Measurements from ENCODE around the gene FBXW5.

Gene FBXW5

GRCh38 chr9:136930014-136930413, 14.5 kb downstream of the FBXW5 start:
- DNase-seq (ENCODE audit: low read depth) = no peak

DNA sequence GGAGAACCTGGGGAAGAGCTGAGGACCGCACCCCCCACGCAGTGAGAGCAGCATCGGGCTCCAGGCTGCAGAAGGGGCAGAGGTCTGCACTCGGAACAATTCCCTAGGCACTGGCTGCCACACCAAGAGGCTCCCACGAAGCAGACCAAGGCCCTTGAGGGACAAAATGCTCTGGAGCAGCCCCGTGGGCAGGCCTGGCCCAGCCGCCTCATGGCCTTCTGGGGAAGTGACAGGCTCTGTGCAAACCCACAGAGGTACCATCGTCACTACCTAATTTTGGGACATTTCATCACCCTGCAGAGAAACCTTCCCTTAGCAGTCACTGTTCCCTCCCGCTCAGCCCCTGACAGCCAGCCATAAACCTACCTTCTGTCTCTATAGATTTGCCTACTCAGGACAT, 15.9 kb downstream of the FBXW5 start:
- no peak for DNase-seq (ENCODE audit: low read depth)

GRCh38 chr9:136927343-136928271, 16.9 kb downstream of the FBXW5 start:
- no peak for DNase-seq (ENCODE audit: low read depth)

- DNase-seq (ENCODE audit: low read depth) = no peak
Measured at GRCh38 chr9:136926749-136927148, 17.8 kb downstream of the FBXW5 start.

DNA sequence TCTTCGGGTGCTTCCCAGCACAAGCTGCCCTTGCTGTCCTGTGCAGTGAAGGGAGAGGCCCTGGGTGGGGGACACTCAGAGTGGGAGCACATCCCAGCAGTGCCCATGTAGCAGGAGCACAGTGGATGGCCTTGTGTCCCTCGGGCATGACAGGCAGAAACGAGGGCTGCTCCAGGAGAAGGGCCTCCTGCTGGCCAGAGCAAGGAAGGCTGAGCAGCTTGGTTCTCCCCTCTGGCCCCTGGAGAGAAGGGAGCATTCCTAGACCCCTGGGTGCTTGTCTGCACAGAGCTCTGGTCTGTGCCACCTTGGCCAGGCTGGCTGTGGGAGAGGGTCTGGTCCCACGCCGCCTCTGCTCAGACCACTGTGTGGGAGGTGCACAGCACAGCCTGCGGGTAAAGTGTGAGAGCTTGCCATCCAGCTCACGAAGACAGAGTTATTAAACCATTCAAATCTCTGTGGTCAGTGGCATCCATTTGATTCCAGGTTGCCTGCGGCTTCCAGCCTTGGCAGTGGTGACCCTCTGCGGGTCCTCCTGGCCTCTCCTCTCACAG, 18.3 kb downstream of the FBXW5 start:
- DNase-seq (ENCODE audit: low read depth) = no peak

DNA sequence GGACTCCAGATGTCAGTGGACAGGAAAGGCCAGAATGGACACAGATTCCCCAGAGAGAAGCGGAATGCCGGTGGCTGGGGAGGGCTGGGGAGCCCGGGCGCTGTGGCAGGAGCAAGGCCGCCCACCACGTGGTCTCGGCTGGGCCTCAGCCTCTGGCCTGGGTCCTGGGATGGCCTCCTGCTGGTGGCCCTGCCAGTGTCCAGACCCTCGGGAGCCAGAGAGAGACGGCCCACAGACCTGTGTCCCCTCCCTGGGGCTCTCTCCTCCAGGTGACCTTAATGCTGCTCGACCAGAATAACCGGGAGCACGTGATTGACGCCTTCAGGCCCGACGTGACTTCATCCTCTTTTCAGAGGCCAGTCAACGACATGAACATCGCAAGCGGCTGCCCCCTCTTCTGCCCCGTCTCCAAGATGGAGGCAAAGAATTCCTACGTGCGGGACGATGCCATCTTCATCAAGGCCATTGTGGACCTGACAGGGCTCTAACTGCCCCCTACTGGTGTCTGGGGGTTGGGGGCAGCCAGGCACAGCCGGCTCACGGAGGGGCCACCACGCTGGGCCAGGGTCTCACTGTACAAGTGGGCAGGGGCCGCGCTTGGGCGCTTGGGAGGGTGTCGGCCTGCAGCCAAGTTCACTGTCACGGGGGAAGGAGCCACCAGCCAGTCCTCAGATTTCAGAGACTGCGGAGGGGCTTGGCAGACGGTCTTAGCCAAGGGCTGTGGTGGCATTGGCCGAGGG, 19.0 kb downstream of the FBXW5 start:
- no peak for DNase-seq (ENCODE audit: low read depth)

DNA sequence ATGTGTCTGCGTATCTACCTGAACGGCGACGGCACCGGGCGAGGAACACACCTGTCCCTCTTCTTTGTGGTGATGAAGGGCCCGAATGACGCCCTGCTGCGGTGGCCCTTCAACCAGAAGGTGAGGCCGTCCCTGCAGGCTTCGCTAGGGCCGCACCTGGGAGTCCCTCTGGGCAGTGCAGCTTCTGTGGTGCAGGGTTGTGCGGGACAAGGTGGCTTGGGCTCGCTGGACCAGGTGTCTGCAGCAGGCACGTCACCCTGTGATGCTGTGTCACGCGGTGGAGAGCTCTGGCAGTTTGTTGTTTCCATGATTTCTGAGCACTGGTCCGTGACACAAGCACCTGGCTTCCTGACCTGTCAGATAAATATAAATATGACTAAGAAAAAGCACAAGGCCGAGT, 20.7 kb downstream of the FBXW5 start:
- no peak for DNase-seq (ENCODE audit: low read depth)

DNA sequence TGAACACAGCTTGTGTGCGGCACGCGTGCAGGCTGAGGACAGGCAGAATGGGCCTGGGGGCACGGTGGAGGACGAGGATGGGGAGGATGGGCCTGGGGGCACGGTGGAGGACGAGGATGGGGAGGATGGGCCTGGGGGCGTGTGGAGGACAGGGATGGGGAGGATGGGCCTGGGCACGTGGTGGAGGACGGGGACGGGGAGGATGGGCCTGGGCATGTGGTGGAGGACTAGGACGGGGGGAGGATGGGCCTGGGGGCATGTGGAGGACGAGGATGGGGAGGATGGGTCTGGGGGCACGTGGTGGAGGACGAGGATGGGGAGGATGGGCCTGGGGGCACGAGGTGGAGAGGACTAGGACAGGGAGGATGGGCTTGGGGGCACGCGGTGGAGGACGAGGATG, 22.0 kb downstream of the FBXW5 start:
- DNase-seq (ENCODE audit: low read depth) = no peak

GRCh38 chr9:136921718-136922117, 22.8 kb downstream of the FBXW5 start:
- no peak for DNase-seq (ENCODE audit: low read depth)

DNA sequence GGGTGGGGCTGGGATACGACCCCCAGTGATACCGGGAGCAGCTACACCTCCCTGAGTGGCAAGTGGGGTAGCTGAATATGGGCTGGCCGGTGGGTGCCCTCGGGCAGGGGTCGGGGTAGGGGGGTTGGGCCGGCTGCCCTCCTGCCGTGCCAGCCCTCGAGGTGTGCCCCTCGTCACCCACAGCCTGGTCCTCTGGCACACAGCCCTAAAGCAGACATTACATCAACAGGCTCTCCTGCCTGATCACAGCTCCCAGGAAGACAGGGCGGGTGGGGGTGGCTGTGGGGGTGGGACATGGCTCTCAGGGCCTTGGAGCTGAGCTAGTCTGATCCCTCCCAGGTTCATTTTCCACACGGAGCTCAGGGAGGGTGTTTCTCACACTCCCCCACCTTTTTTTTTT, 23.2 kb downstream of the FBXW5 start:
- DNase-seq (ENCODE audit: low read depth) = no peak

DNA sequence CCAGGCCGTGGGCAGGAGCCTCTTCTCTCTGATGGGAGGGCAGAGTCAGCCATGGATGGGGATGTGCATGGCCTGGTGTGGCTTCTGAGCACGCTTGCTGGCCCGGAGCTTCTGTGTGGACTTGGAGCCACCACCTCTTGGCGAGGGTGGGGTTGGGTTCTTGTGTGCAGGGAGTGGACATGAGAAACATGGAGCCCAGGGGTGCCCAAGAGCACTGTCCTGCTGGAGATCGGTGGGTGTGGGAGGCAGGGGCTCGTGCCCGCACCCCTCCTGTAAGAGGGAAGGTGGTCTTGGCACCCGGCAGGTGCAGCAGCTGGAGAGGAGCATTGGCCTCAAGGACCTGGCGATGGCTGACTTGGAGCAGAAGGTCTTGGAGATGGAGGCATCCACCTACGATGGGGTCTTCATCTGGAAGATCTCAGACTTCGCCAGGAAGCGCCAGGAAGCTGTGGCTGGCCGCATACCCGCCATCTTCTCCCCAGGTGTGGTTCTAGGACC, 23.8 kb downstream of the FBXW5 start:
- no peak for DNase-seq (ENCODE audit: low read depth)

GRCh38 chr9:136920069-136920468, 24.5 kb downstream of the FBXW5 start:
- no peak for DNase-seq (ENCODE audit: low read depth)

DNA sequence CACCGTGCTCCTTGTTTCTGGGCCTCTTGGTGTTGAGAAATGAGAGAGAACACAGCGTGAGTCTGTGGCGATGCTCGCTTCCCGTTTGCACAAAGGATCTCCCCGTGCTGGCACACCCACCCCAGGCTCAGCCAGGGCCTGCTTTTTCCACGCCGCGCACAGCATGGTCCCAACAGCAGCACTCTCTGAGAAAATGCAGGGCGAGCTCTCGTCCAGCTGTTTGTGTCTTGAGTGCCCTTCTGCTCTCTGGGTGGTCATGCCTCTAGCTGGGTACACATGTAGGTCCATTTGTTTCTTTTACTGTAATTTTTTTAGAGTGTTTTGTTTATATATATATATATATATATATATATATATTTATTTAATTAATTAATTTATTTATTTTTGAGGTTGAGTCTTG, 26.6 kb downstream of the FBXW5 start:
- no peak for DNase-seq (ENCODE audit: low read depth)

- no peak for DNase-seq (ENCODE audit: low read depth)
Measured at GRCh38 chr9:136916330-136917184, 28.0 kb downstream of the FBXW5 start.

DNA sequence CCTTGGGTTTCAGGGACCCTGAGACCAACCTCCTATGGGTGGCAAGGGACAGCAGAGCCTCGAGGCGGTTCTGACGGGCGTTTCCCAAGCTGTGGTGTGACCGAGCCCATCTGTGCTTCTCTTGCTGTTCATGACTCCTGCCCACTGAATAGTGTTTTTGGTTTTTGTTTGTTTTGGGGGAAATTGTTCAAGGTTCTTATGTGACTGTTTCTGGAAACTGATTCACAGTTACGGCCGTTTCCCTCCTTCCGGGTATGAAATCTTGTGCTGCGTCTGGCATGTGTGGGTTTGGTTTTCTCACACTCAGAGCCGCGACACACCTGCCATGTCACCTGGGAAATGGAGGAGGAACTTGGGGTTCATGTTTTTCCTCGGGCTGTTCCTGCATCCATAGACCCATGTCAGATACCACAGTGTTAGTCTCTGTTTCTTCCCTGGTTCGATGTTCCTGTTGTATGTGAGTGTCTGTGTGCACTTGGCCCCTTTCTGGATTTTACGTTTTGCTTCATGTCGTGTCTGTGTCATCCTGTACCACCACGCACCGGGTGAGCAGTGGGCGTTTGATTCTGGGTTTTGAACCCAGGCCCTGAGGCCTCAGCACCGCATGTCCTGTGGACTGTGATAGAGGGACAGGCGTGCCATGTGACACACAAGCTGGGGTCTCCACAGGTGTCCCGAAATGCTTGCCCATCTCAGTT, 28.8 kb downstream of the FBXW5 start:
- DNase-seq (ENCODE audit: low read depth) = no peak

GRCh38 chr9:136913701-136914438, 30.7 kb downstream of the FBXW5 start:
- DNase-seq (ENCODE audit: low read depth) = no peak

GRCh38 chr9:136910901-136911245, 33.7 kb downstream of the FBXW5 start:
- DNase-seq (ENCODE audit: low read depth) = no peak

- DNase-seq (ENCODE audit: low read depth) = no peak
Measured at GRCh38 chr9:136910197-136910900, 34.2 kb downstream of the FBXW5 start.

- no peak for DNase-seq (ENCODE audit: low read depth)
Measured at GRCh38 chr9:136907011-136907914, 37.3 kb downstream of the FBXW5 start.

Measured in activated gamma-delta T cell treated with anti-CD3 and anti-CD28 coated beads, Interleukin-2, amount 50 U/mL, for 16 hours (primary cell).